CD8-positive, alpha-beta memory T cell (primary cell): ENCODE data around the gene VGLL4. TPM values are rescaled to one million over a fixed set of nuclear protein-coding genes. Genes with fewer than 3 reads are reported as not detected.

ENCODE experiments used
- CTCF ChIA-PET: fragments of 350-600 bp; sonication (Branson Sonifier 250); formaldehyde crosslinking; loops from one replicate; lab custom pipeline; 2021; ENCODE audit warnings: antibody characterized with exemption; lab: Charles Lee
- POLR2A ChIA-PET: fragments of 350-600 bp; sonication (Branson Sonifier 250); formaldehyde crosslinking; loops from one replicate; lab custom pipeline; 2021; ENCODE audit warnings: antibody characterized with exemption; lab: Charles Lee
- DNase-seq, 5 donors: peaks; one replicate each; pipeline versions ENCODE4 v3.0.0 to v3.0.0-alpha.2; 2020 to 2022; ENCODE audit warnings: mixed read lengths in 1 of 5
- H3K27ac ChIP-seq: one replicate; pipeline ENCODE4 v1.7.0; 2013; ENCODE audit warnings: low read depth, mild to moderate bottlenecking, low read length, moderate library complexity
- H3K27me3 ChIP-seq: 2 replicates; pipeline ENCODE4 v1.7.0; 2013; ENCODE audit warnings: low read length, mild to moderate bottlenecking; ENCODE audit not compliant: insufficient read depth, poor library complexity, severe bottlenecking
- H3K36me3 ChIP-seq: 2 replicates; pipeline ENCODE4 v1.7.0; 2013; ENCODE audit warnings: mild to moderate bottlenecking, low read length, moderate library complexity; ENCODE audit not compliant: insufficient read depth
- H3K4me1 ChIP-seq: 2 replicates; pipeline ENCODE4 v1.7.0; 2013; ENCODE audit warnings: mild to moderate bottlenecking, low read length, moderate library complexity; ENCODE audit not compliant: insufficient read depth
- H3K4me3 ChIP-seq: 2 replicates; pipeline ENCODE4 v1.7.0; 2013; ENCODE audit warnings: mild to moderate bottlenecking, low read length
- H3K9me3 ChIP-seq: 2 replicates; pipeline ENCODE4 v1.7.0; 2013; ENCODE audit warnings: mild to moderate bottlenecking, low read length
- H3K27ac Mint-ChIP-seq, 8 donors: one replicate each; pipeline ENCODE4 v1.8.0; 2020 to 2021; ENCODE audit warnings: mixed read lengths in 8 of 8, mild to moderate bottlenecking in 6 of 8, inconsistent platforms in 3 of 8, moderate library complexity in 3 of 8
- H3K27me3 Mint-ChIP-seq, 2 donors: one replicate each; pipeline ENCODE4 v1.8.0; 2020 to 2021; ENCODE audit warnings: mixed read lengths in 2 of 2, mild to moderate bottlenecking in 1 of 2, moderate library complexity in 1 of 2
- H3K36me3 Mint-ChIP-seq, 3 donors: one replicate each; pipeline ENCODE4 v1.8.0; 2020 to 2021; ENCODE audit warnings: mixed read lengths in 3 of 3, inconsistent platforms in 1 of 3, mild to moderate bottlenecking in 1 of 3
- H3K4me1 Mint-ChIP-seq, 3 donors: one replicate each; pipeline ENCODE4 v1.8.0; 2020 to 2021; ENCODE audit warnings: mixed read lengths in 3 of 3, inconsistent platforms in 1 of 3, mild to moderate bottlenecking in 1 of 3
- H3K4me3 Mint-ChIP-seq, 7 donors: one replicate each; pipeline ENCODE4 v1.8.0; 2020 to 2021; ENCODE audit warnings: mixed read lengths in 7 of 7, mild to moderate bottlenecking in 6 of 7, moderate library complexity in 4 of 7, inconsistent platforms in 2 of 7
- H3K9me3 Mint-ChIP-seq, 5 donors: one replicate each; pipeline ENCODE4 v1.8.0; 2020 to 2022; ENCODE audit warnings: mixed read lengths in 5 of 5, mild to moderate bottlenecking in 3 of 5, moderate library complexity in 2 of 5, inconsistent platforms in 1 of 5
- polyA plus RNA-seq: library from polyadenylated mRNA; unstranded; fragments of 300-500 nt; fragmentation: Illumina TruSeq; gene quantifications from one replicate; pipeline ENCODE4 v1.2.3, GENCODE V29; 2021
- total RNA-seq, 2 experiments: library from RNA; stranded (reverse); gene quantifications; one replicate each; pipeline ENCODE4 v1.2.3, GENCODE V29; 2021

VGLL4 gene
- total and polyA plus RNA-seq, 3 experiments from 2014 or later: 29.9 to 40.5 (median 37.7) TPM

DNA sequence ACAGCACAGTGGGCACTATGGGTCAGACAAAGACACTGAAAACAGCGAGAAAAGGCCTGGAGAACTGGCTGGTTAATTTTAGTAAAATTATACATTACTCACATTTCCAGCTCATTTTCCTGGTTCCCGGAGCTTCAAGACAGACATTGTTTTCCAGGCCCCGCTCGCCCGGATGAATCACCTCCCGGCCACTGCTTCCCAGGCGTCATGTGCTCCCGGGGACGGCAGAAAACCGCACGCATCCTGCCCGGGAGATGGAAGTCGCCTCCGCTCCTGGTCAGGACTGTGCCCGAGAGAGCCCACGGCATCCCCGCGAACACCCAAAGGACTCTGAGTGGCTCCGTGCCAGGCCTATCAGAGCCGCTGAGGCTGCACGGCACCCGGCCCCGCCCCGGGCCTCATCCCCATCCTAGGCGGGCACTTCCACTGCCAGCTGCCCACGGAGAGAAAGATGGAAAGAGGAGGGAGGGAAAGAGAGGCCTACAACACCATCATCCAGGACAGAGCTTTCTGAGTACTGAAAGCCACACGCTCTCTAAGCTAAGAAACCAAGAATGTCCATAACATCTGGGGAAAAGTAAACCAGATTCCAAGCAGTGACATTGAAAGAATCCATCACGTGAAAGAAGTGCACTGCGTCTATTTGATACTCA is 75.1 kb downstream of the VGLL4 start:
- POLR2A ChIA-PET: no interaction called here
- peak overlapping the region in 2 of 8 donors; percentile 61 to 96 for H3K27ac Mint-ChIP-seq
- no peak overlapping the region for H3K27ac ChIP-seq
- no peak for DNase-seq
- no peaks in the 10 kb centered on the region for H3K27me3 ChIP-seq
- H3K4me1 Mint-ChIP-seq: peaks cover 11 to 24% (median 14%) of the 10 kb centered on the region in 3 donors
- CTCF ChIA-PET: no interaction called here
- no peak overlapping the region for H3K4me3 ChIP-seq
- peaks cover 6% of the 10 kb centered on the region for H3K36me3 ChIP-seq
- H3K4me1 ChIP-seq: no peaks in the 10 kb centered on the region
- no peaks in the 10 kb centered on the region for H3K9me3 ChIP-seq
- H3K9me3 Mint-ChIP-seq: peaks cover 0 to 2% (median 0%) of the 10 kb centered on the region in 5 donors
- no peak overlapping the region for H3K4me3 Mint-ChIP-seq
- no peaks in the 10 kb centered on the region for H3K27me3 Mint-ChIP-seq
- H3K36me3 Mint-ChIP-seq: peaks cover 0 to 58% (median 0%) of the 10 kb centered on the region in 3 donors

DNA sequence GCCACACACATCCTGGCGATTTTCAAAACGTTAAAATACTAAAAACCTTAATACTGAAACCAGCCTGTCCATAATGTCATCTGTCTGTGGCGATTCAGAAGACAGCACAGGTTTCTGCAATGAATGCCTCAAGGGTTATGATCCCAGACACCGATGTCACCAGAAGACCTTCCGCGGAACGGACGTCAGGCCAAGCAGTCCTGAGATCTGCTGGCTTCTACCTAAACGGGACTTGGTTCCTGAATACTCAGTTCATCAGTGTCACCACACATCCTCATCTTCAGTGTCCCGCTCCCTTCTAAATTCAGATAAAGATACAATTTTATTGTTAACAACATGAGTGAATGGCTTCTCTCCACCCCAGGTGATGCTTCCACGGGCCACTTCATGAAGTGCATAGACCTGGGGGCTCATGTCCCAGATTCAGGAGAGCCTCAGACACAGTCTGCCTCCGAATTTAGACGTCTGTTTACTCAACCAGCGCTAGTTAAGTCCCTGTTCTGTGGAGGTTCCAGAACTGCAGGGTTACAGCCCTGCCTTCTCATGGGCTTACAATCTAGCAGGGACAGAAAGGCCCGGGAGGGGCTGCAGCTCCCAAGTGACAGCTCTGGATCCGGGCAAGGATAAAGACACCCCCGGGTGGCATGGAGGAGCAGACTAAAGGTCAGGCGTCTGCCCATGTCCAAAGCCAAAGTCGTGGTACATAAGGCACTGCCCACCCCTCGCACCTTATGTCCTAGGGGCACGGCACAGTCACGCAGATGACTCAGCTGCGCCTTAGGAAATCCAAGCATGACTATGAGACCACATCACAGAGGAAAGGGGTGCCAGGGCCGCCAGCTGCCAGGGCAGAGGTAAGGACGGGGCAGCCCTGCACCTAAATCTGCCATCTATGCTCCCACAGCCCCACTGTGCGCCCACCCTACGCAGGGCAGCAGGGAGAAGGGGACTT is 75.9 kb downstream of the VGLL4 start:
- Histone ChIP-seq H3K9me3 (no peaks in the 10 kb centered on the region), H3K4me3 (no peak overlapping the region), H3K4me1 (no peaks in the 10 kb centered on the region), H3K27me3 (no peaks in the 10 kb centered on the region), H3K27ac (no peak overlapping the region), H3K36me3 (peaks cover 4% of the 10 kb centered on the region)
- Mint-ChIP-seq H3K27me3 (no peaks in the 10 kb centered on the region), H3K4me3 (no peak overlapping the region), H3K27ac (peak overlapping the region in 3 of 8 donors; percentile 47 to 61 (median 50)), H3K9me3 (peaks cover 0 to 2% (median 0%) of the 10 kb centered on the region in 5 donors), H3K4me1 (peaks cover 7 to 19% (median 14%) of the 10 kb centered on the region in 3 donors), H3K36me3 (peaks cover 0 to 62% (median 0%) of the 10 kb centered on the region in 3 donors)
- DNase-seq: no peak
- POLR2A ChIA-PET: no interaction called here
- CTCF ChIA-PET: no interaction called here

DNA sequence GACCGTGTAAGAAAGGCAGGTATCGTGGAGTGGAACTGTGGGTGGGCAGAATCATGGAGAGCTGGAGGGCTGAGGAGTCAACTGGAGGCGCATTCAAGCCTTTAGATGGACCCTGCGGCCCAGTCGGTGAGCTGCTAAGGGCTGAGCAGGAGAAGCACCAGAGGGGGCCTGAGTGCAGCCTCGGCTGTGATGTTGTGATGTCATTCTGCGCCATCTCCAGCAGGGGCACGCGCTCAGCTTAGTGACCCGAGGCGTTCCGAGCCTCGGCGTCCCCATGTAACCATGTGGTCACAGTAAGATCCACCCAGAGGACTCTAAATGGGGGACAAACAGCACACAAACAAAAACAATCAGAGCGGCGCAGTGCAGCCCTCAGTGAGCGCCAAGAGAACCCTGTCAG is 76.8 kb downstream of the VGLL4 start:
- Histone ChIP-seq H3K4me1 (no peaks in the 10 kb centered on the region), H3K36me3 (peaks cover 4% of the 10 kb centered on the region), H3K27me3 (no peaks in the 10 kb centered on the region), H3K9me3 (no peaks in the 10 kb centered on the region), H3K27ac (no peak overlapping the region), H3K4me3 (no peak overlapping the region)
- ChIA-PET CTCF (no interaction called here), POLR2A (no interaction called here)
- no peaks in the 10 kb centered on the region for H3K9me3 Mint-ChIP-seq
- peaks cover 0 to 65% (median 0%) of the 10 kb centered on the region in 3 donors for H3K36me3 Mint-ChIP-seq
- H3K4me1 Mint-ChIP-seq: peaks cover 7 to 16% (median 12%) of the 10 kb centered on the region in 3 donors
- no peaks in the 10 kb centered on the region for H3K27me3 Mint-ChIP-seq
- no peak overlapping the region for H3K4me3 Mint-ChIP-seq
- peak overlapping the region in 2 of 8 donors; percentile 14 to 63 for H3K27ac Mint-ChIP-seq
- DNase-seq: no peak

DNA sequence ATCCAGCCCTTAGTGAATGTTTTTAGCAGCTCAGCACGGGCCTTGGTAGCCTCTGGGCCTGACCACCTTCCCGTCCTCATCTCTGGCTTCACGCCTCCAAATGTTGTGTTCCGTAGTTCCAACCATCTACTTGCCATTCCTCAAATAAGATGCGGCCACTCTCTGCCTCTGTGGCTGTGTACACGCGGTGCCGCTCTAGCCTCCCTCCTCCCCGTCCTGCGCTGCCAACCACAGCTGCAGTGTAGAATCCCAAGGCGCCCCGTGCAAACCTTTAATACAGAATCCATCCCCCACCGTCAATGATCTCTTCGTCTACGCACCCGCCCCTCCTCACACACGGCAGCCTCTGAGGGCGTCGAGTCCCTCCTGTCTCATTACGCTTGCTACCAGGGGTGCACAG is 77.2 kb downstream of the VGLL4 start:
- Mint-ChIP-seq H3K4me3 (no peak overlapping the region), H3K36me3 (peaks cover 0 to 64% (median 0%) of the 10 kb centered on the region in 3 donors), H3K27me3 (no peaks in the 10 kb centered on the region), H3K27ac (peak overlapping the region in 3 of 8 donors; percentile 16 to 52 (median 29)), H3K9me3 (no peaks in the 10 kb centered on the region), H3K4me1 (peaks cover 7 to 16% (median 12%) of the 10 kb centered on the region in 3 donors)
- H3K27ac ChIP-seq: no peak overlapping the region
- no peak overlapping the region for H3K4me3 ChIP-seq
- H3K36me3 ChIP-seq: peaks cover 4% of the 10 kb centered on the region
- ChIA-PET POLR2A (no interaction called here), CTCF (no interaction called here)
- H3K27me3 ChIP-seq: no peaks in the 10 kb centered on the region
- DNase-seq: no peak
- H3K4me1 ChIP-seq: no peaks in the 10 kb centered on the region
- H3K9me3 ChIP-seq: no peaks in the 10 kb centered on the region

DNA sequence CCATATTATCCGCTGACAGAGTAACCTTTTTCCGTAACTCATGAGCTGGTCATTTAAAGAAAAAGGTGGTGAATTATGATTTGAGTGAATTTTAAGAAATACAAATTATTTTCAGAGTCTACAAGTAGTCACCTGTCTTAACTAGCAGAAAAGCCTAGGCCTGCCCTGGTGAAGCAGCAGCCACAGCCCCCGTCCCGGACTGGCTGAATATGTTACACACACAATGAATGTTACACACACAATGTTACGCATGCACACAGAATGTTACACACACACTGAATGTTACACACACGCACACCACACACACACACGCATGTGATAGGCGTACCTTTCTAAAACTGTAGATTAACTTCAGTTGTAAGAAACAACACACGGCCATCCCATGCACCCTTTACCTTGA is 77.8 kb downstream of the VGLL4 start:
- H3K4me1 ChIP-seq: no peaks in the 10 kb centered on the region
- POLR2A ChIA-PET: no interaction called here
- H3K4me3 ChIP-seq: no peak overlapping the region
- peaks cover 4% of the 10 kb centered on the region for H3K36me3 ChIP-seq
- Mint-ChIP-seq H3K27me3 (no peaks in the 10 kb centered on the region), H3K4me3 (no peak overlapping the region), H3K9me3 (no peaks in the 10 kb centered on the region), H3K36me3 (peaks cover 0 to 66% (median 0%) of the 10 kb centered on the region in 3 donors), H3K27ac (peak overlapping the region in 4 of 8 donors; percentile 16 to 52 (median 34)), H3K4me1 (peaks cover 7 to 14% (median 12%) of the 10 kb centered on the region in 3 donors)
- CTCF ChIA-PET: no interaction called here
- H3K27ac ChIP-seq: no peak overlapping the region
- DNase-seq: no peak
- no peaks in the 10 kb centered on the region for H3K27me3 ChIP-seq
- H3K9me3 ChIP-seq: no peaks in the 10 kb centered on the region

DNA sequence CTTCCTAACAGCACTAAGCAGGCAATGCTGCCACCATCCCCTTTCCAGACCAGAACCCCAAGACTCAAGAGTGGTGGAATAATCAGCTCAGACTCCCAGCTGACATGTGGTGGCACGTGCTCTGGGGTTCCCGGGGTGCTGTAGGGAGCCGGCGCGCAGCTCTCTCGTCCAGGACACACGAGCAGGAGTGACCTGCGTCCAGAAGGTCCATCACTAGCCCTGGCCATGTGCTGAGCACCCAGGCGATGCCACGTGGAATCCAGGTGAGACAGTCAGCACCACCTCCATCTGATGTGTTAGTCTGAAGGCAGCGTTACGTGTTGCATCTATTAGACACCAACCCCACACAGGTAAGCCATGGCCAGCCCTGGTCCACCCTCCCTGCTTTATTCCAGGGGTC is 78.2 kb downstream of the VGLL4 start:
- POLR2A ChIA-PET: no interaction called here
- DNase-seq: no peak
- CTCF ChIA-PET: no interaction called here

DNA sequence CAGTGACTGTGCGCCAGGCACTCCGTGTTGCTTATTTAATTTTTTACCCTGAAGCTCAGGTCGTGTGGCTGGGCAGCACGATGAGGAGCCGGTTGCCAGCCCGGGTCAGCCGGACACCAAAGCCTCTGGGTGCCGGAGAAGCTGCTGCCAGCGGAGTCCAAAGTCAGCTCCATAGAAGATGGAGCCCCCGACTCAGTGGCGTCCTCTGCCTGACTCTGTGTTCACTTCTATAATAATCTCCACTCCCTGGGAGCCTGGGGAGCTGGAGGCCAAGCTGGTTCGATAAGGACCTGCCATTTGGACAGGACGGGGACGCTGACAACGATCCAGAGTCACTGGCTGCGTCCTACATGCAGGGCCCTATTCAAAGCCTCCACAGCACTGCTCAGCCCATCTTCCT is 78.6 kb downstream of the VGLL4 start:
- no peak for DNase-seq
- Histone ChIP-seq H3K9me3 (no peaks in the 10 kb centered on the region), H3K4me3 (no peak overlapping the region), H3K4me1 (no peaks in the 10 kb centered on the region), H3K36me3 (peaks cover 4% of the 10 kb centered on the region), H3K27ac (no peak overlapping the region), H3K27me3 (no peaks in the 10 kb centered on the region)
- Mint-ChIP-seq H3K9me3 (no peaks in the 10 kb centered on the region), H3K4me3 (no peak overlapping the region), H3K27me3 (no peaks in the 10 kb centered on the region), H3K27ac (peak overlapping the region in 1 of 8 donors; percentile 66), H3K4me1 (peaks cover 0 to 6% (median 5%) of the 10 kb centered on the region in 3 donors), H3K36me3 (peaks cover 0 to 68% (median 0%) of the 10 kb centered on the region in 3 donors)
- CTCF ChIA-PET: no interaction called here
- POLR2A ChIA-PET: no interaction called here

More for the DNA sequence above, 78.2 kb downstream of the VGLL4 start:
- peaks cover 4% of the 10 kb centered on the region for H3K36me3 ChIP-seq
- H3K4me1 ChIP-seq: no peaks in the 10 kb centered on the region
- Mint-ChIP-seq H3K9me3 (no peaks in the 10 kb centered on the region), H3K27ac (no peak overlapping the region), H3K36me3 (peaks cover 0 to 66% (median 0%) of the 10 kb centered on the region in 3 donors), H3K4me1 (peaks cover 3 to 9% (median 7%) of the 10 kb centered on the region in 3 donors), H3K27me3 (no peaks in the 10 kb centered on the region), H3K4me3 (no peak overlapping the region)
- no peak overlapping the region for H3K27ac ChIP-seq
- H3K27me3 ChIP-seq: no peaks in the 10 kb centered on the region
- no peaks in the 10 kb centered on the region for H3K9me3 ChIP-seq
- no peak overlapping the region for H3K4me3 ChIP-seq

DNA sequence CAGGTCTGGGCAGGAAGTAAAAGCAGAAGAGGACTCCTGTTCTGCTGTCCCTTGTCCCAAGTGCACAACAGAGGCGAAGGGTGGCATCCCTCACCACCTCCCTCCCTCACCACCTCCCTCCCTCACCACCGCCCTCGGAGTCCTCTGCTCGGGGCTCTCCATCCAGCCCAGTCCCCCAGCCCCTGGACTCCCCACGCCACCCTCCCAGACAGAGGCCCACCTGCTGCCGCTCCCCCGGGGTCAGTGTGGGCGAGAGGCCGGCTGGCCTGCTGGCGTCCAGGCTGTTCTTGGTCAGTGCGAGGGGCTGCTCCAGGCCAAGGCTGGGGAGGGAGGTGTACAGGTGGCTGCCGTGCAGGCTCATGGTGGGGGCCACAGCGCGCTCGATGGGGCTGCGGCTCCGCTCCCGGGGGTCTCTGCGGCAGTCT is 79.1 kb downstream of the VGLL4 start:
- H3K36me3 Mint-ChIP-seq: peaks cover 0 to 71% (median 0%) of the 10 kb centered on the region in 3 donors
- Histone ChIP-seq H3K27ac (no peak overlapping the region), H3K4me3 (no peak overlapping the region), H3K4me1 (no peaks in the 10 kb centered on the region), H3K27me3 (no peaks in the 10 kb centered on the region), H3K36me3 (peaks cover 4% of the 10 kb centered on the region), H3K9me3 (no peaks in the 10 kb centered on the region)
- H3K27ac Mint-ChIP-seq: no peak overlapping the region
- peaks cover 0 to 6% (median 3%) of the 10 kb centered on the region in 3 donors for H3K4me1 Mint-ChIP-seq
- DNase-seq: no peak
- no peaks in the 10 kb centered on the region for H3K27me3 Mint-ChIP-seq
- CTCF ChIA-PET: no interaction called here
- H3K9me3 Mint-ChIP-seq: no peaks in the 10 kb centered on the region
- no peak overlapping the region for H3K4me3 Mint-ChIP-seq
- POLR2A ChIA-PET: no interaction called here
